A549 (cell line): ENCODE measurements around the gene CMKLR1. TPM values are rescaled to one million over a fixed set of nuclear protein-coding genes. Genes with fewer than 3 reads are reported as not detected.

Experiments used
- ATAC-seq, 2 experiments: fragments of 200-7000 bp in 1 of 2; fragments of >200 bp in 1 of 2; cut with Nextera tagmentation in 1 of 2; cut with Tn5 transposase in 1 of 2; 3 replicates each; pipeline versions ENCODE4 v1.8.0 to v1.9.1; 2018 to 2020; ENCODE audit warnings: mild to moderate bottlenecking in 1 of 2, moderate library complexity in 1 of 2
- CTCF ChIA-PET: fragments of 300-600 bp; sonication (Branson Sonifier 250); formaldehyde crosslinking; extraction: SDS; loops from one replicate; lab custom pipeline; 2021; ENCODE audit warnings: antibody characterized with exemption, inconsistent platforms; lab: Yijun Ruan, JAX
- POLR2A ChIA-PET: fragments of 350-600 bp; formaldehyde crosslinking; extraction: SDS; loops from one replicate; lab custom pipeline; 2021; ENCODE audit warnings: antibody characterized with exemption, inconsistent platforms; lab: Yijun Ruan, JAX
- DNase-seq, 2 experiments: peaks; one replicate each; pipeline versions ENCODE4 v3.0.0 to v3.0.0-alpha.2; 2011 to 2016; ENCODE audit warnings: low read depth in 1 of 2, low spot score in 1 of 2
- FAIRE-seq: peaks from 2 replicates; lab custom pipeline; 2011; peaks lifted over from hg19 to GRCh38; lab: Jason Lieb, UNC
- H3K27ac ChIP-seq, 2 experiments: fragments of >200 bp; sonication (Bioruptor Twin); formaldehyde crosslinking; 3 replicates each; pipeline ENCODE4 v1.5.1; 2016 to 2017
- H3K4me1 ChIP-seq: fragments of >200 bp; sonication (Bioruptor Twin); formaldehyde crosslinking; 3 replicates; pipeline ENCODE4 v1.6.1; 2016
- H3K4me2 ChIP-seq: fragments of >200 bp; sonication (Bioruptor Twin); formaldehyde crosslinking; 3 replicates; pipeline ENCODE4 v1.6.1; 2016
- H3K4me3 ChIP-seq: fragments of >200 bp; sonication (Bioruptor Twin); formaldehyde crosslinking; 3 replicates; pipeline ENCODE4 v1.5.1; 2016
- H3K9me3 ChIP-seq: fragments of >200 bp; sonication (Bioruptor Twin); formaldehyde crosslinking; 3 replicates; pipeline ENCODE4 v1.6.1; 2016
- CHD2 ChIP-seq: fragments of 150-350 bp; IDR thresholded peaks from 2 replicates; pipeline ENCODE4 v1.6.1; 2014; ENCODE audit warnings: low read length; ENCODE audit not compliant: partially characterized antibody
- CHD4 ChIP-seq: fragments of 200-600 bp; sonication (generic); IDR thresholded peaks from 2 replicates; pipeline ENCODE4 v1.6.1; 2016; ENCODE audit warnings: antibody characterized with exemption, mild to moderate bottlenecking, borderline replicate concordance
- CTCF ChIP-seq: fragments of >200 bp; sonication (Bioruptor Twin); formaldehyde crosslinking; IDR thresholded peaks from 3 replicates; pipeline ENCODE4 v1.5.1; 2016
- EHMT2 ChIP-seq: fragments of 200-600 bp; sonication (generic); IDR thresholded peaks from 2 replicates; pipeline ENCODE4 v1.6.1; 2016; ENCODE audit warnings: antibody characterized with exemption, low read depth, mild to moderate bottlenecking, moderate library complexity
- ESRRA ChIP-seq: fragments of 150-350 bp; IDR thresholded peaks from 2 replicates; pipeline ENCODE4 v1.6.1; 2014; ENCODE audit warnings: mild to moderate bottlenecking, low read length, borderline replicate concordance
- FOSB ChIP-seq: fragments of 250-450 bp; sonication (Bioruptor Pico); IDR thresholded peaks from 2 replicates; pipeline ENCODE4 v1.5.0; 2020; ENCODE audit warnings: mild to moderate bottlenecking, moderate library complexity
- GATA3 ChIP-seq: IDR thresholded peaks from 2 replicates; pipeline ENCODE4 v1.6.1; 2012; ENCODE audit warnings: borderline replicate concordance
- HOXA7 ChIP-seq: fragments of 250-450 bp; sonication (Bioruptor Pico); IDR thresholded peaks from 2 replicates; pipeline ENCODE4 v1.5.0; 2020; ENCODE audit warnings: mild to moderate bottlenecking, moderate library complexity
- HOXB5 ChIP-seq: fragments of 250-450 bp; sonication (Bioruptor Pico); IDR thresholded peaks from 2 replicates; pipeline ENCODE4 v1.5.0; 2020; ENCODE audit warnings: mild to moderate bottlenecking, moderate library complexity
- NFE2L2 ChIP-seq: fragments of 150-350 bp; conservative IDR thresholded peaks from 2 replicates; pipeline ENCODE4 v1.6.1; 2014; ENCODE audit warnings: low read length
- POLR2A ChIP-seq: IDR thresholded peaks from 2 replicates; pipeline ENCODE4 v1.6.1; 2012; ENCODE audit warnings: mild to moderate bottlenecking, low read length
- REST ChIP-seq: fragments of 200-600 bp; sonication (generic); IDR thresholded peaks from 2 replicates; pipeline ENCODE4 v1.6.1; 2016; ENCODE audit warnings: antibody characterized with exemption, mild to moderate bottlenecking, moderate library complexity
- ZNF302 ChIP-seq: fragments of 250-450 bp; sonication (Bioruptor Pico); IDR thresholded peaks from 2 replicates; pipeline ENCODE4 v1.9.0; 2021; ENCODE audit warnings: inconsistent platforms, mild to moderate bottlenecking, moderate library complexity
- ZSCAN20 ChIP-seq: fragments of 250-450 bp; sonication (Bioruptor Pico); IDR thresholded peaks from 2 replicates; pipeline ENCODE4 v1.8.0; 2022; ENCODE audit warnings: mild to moderate bottlenecking, moderate library complexity
- whole genome bisulfite sequencing: methylation state at CpG from one replicate; pipeline ENCODE4 v1.1.6; 2017; ENCODE audit errors: missing lambda C conversion rate; 5-methylcytosine and 5-hydroxymethylcytosine counted together
- polyA plus RNA-seq, 4 experiments: library from polyadenylated mRNA; depleted of rRNA in 3 of 4; stranded (reverse); fragments of >200 nt; fragmentation: RNase III in 1 of 4; extraction: RNeasy Plus Mini Kit Qiagen cat#74134 plus additional on column Dnase treatment in 1 of 4; gene quantifications; 2 replicates in 3 of 4; 3 replicates in 1 of 4; pipeline ENCODE4 v1.2.3, GENCODE V29; 2011 to 2017

CMKLR1 gene
- polyA plus RNA-seq, 2 of the 4 experiments (the other 2 are of a cell fraction): not detected

- no peak for DNase-seq
- Histone ChIP-seq H3K4me3 (no peak overlapping the region), H3K9me3 (peaks cover 9% of the 10 kb centered on the region; the same call in 1 of the 3 replicates), H3K27ac (no peak overlapping the region), H3K4me1 (no peaks in the 10 kb centered on the region), H3K4me2 (no peak overlapping the region)
- POLR2A ChIA-PET: no interaction called here
- no peak for TF ChIP-seq HOXA7 (CRISPR knock-in tag)
- TF ChIP-seq FOSB (CRISPR knock-in tag): no peak
- no peak for TF ChIP-seq CHD4
- TF ChIP-seq ZSCAN20 (CRISPR knock-in tag): no peak
- no peak for TF ChIP-seq NFE2L2
- TF ChIP-seq GATA3: no peak
- TF ChIP-seq ZNF302: no peak
- no peak for TF ChIP-seq CHD2
- TF ChIP-seq CTCF: no peak
- TF ChIP-seq EHMT2: no peak
- no peak for TF ChIP-seq ESRRA
- no peak for FAIRE-seq
- ATAC-seq: no peak
- CTCF ChIA-PET: interaction anchor here (1.0 kb wide), 1 partner anchor 10 kb away, joined by 3 read pairs; no protein-coding TSS in a partner anchor
- WGBS: 7% methylated on average over 6 of the region's 6 CpGs
Observed at GRCh38 chr12:108371801-108372344, 32.8 kb upstream of the CMKLR1 start.

GRCh38 chr12:108370415-108370814 is 31.3 kb upstream of the CMKLR1 start:
- FAIRE-seq: no peak

GRCh38 chr12:108369736-108370396 is 30.8 kb upstream of the CMKLR1 start:
- DNase-seq (no peak), ATAC-seq (no peak), FAIRE-seq (no peak)
- Histone ChIP-seq H3K9me3 (0 out of 3 replicates have a peak, but pooled peaks cover 2% of the 10 kb centered on the region), H3K27ac (no peak overlapping the region), H3K4me3 (no peak overlapping the region), H3K4me2 (no peak overlapping the region), H3K4me1 (no peaks in the 10 kb centered on the region)
- POLR2A ChIA-PET: no interaction called here
- 49% methylated on average over 5 of the region's 5 CpGs for WGBS
- TF ChIP-seq HOXB5 (CRISPR knock-in tag) (no peak), POLR2A (no peak), GATA3 (no peak), ZNF302 (no peak), REST (no peak), ESRRA (no peak)
- CTCF ChIA-PET: no interaction called here

More at GRCh38 chr12:108370415-108370814, 31.3 kb upstream of the CMKLR1 start:
- Histone ChIP-seq H3K27ac (no peak overlapping the region), H3K4me3 (no peak overlapping the region), H3K4me1 (no peaks in the 10 kb centered on the region), H3K9me3 (0 out of 3 replicates have a peak, but pooled peaks cover 2% of the 10 kb centered on the region), H3K4me2 (no peak overlapping the region)
- ATAC-seq (no peak), DNase-seq (no peak)
- CTCF ChIA-PET: no interaction called here
- TF ChIP-seq ZNF302: no peak
- POLR2A ChIA-PET: no interaction called here
- 8% methylated on average over 5 of the region's 5 CpGs for WGBS
